KMS-11 (cell line): ENCODE measurements around the gene ALDH1L2.

Experiments
- H2AFZ ChIP-seq: fragments of 200-600 bp; sonication (generic); 2 replicates; pipeline ENCODE4 v1.6.1; 2016; ENCODE audit warnings: antibody characterized with exemption, mixed run types, low read depth
- H3K27ac ChIP-seq: fragments of 200-600 bp; sonication (generic); 2 replicates; pipeline ENCODE4 v1.6.1; 2016; ENCODE audit warnings: mild to moderate bottlenecking, mixed run types
- H3K27me3 ChIP-seq: fragments of 200-600 bp; sonication (generic); 2 replicates; pipeline ENCODE4 v1.6.1; 2017; ENCODE audit warnings: mild to moderate bottlenecking, low read depth, mixed run types, moderate library complexity; ENCODE audit not compliant: insufficient read depth
- H3K36me3 ChIP-seq: fragments of 200-600 bp; sonication (generic); 2 replicates; pipeline ENCODE4 v1.6.1; 2017; ENCODE audit warnings: mild to moderate bottlenecking, mixed run types; ENCODE audit not compliant: insufficient read depth
- H3K4me1 ChIP-seq: fragments of 200-600 bp; sonication (generic); 2 replicates; pipeline ENCODE4 v1.6.1; 2016; ENCODE audit warnings: mild to moderate bottlenecking, low read depth, mixed run types; ENCODE audit not compliant: poor library complexity, severe bottlenecking
- H3K4me2 ChIP-seq: fragments of 200-600 bp; sonication (generic); 2 replicates; pipeline ENCODE4 v1.7.0; 2016; ENCODE audit warnings: mild to moderate bottlenecking, mixed run types
- H3K4me3 ChIP-seq: fragments of 200-600 bp; sonication (generic); IDR thresholded peaks from 2 replicates; pipeline ENCODE4 v1.6.1; 2017; ENCODE audit warnings: low read depth, low read length, mixed read lengths; ENCODE audit not compliant: insufficient read depth
- H3K79me2 ChIP-seq: fragments of 200-600 bp; sonication (generic); 2 replicates; pipeline ENCODE4 v1.6.1; 2016; ENCODE audit warnings: low read depth, mixed run types; ENCODE audit not compliant: insufficient read depth
- H3K9ac ChIP-seq: fragments of 200-600 bp; sonication (generic); 2 replicates; pipeline ENCODE4 v1.6.1; 2016; ENCODE audit warnings: mild to moderate bottlenecking, mixed run types
- H4K20me1 ChIP-seq: fragments of 200-600 bp; sonication (generic); 2 replicates; pipeline ENCODE4 v1.6.1; 2016; ENCODE audit warnings: mild to moderate bottlenecking, mixed run types; ENCODE audit not compliant: insufficient read depth
- CTCF ChIP-seq: fragments of 200-600 bp; sonication (generic); conservative IDR thresholded peaks from 2 replicates; pipeline ENCODE4 v1.6.1; 2017; ENCODE audit warnings: low read depth, mild to moderate bottlenecking, antibody characterized with exemption, low read length, moderate library complexity, mixed read lengths

The ALDH1L2 gene

GRCh38 chr12:104998423-104999346 is 85.6 kb downstream of the ALDH1L2 start:
- no peak overlapping the region for H3K9ac ChIP-seq
- H3K79me2 ChIP-seq, result no peaks in the 10 kb centered on the region
- no peaks in the 10 kb centered on the region for H4K20me1 ChIP-seq
- no peak overlapping the region for H3K27ac ChIP-seq
- no peaks in the 10 kb centered on the region for H3K27me3 ChIP-seq
- no peak for TF ChIP-seq CTCF
- H2AFZ ChIP-seq, result no peak overlapping the region
- H3K4me3 ChIP-seq, result no peak overlapping the region
- no peak overlapping the region for H3K4me2 ChIP-seq
- no peaks in the 10 kb centered on the region for H3K36me3 ChIP-seq
- H3K4me1 ChIP-seq, result no peaks in the 10 kb centered on the region

- no peak overlapping the region for H3K9ac ChIP-seq
- no peak for TF ChIP-seq CTCF
- no peak overlapping the region for H3K4me2 ChIP-seq
- no peak overlapping the region for H3K4me3 ChIP-seq
- no peaks in the 10 kb centered on the region for H3K4me1 ChIP-seq
- H3K27me3 ChIP-seq, result no peaks in the 10 kb centered on the region
- no peak overlapping the region for H3K27ac ChIP-seq
- no peak overlapping the region for H2AFZ ChIP-seq
- no peaks in the 10 kb centered on the region for H3K36me3 ChIP-seq
- H3K79me2 ChIP-seq, result no peaks in the 10 kb centered on the region
- no peaks in the 10 kb centered on the region for H4K20me1 ChIP-seq
Measured at GRCh38 chr12:104997541-104997940, 86.7 kb downstream of the ALDH1L2 start.

- H3K36me3 ChIP-seq, result 0 out of 2 replicates have a peak, but pooled peaks cover 4% of the 10 kb centered on the region
- H2AFZ ChIP-seq, result no peak overlapping the region
- TF ChIP-seq CTCF, result no peak
- H3K27ac ChIP-seq, result no peak overlapping the region
- H3K4me3 ChIP-seq, result no peak overlapping the region
- H4K20me1 ChIP-seq, result no peaks in the 10 kb centered on the region
- no peak overlapping the region for H3K4me2 ChIP-seq
- H3K27me3 ChIP-seq, result no peaks in the 10 kb centered on the region
- H3K79me2 ChIP-seq, result no peaks in the 10 kb centered on the region
- H3K4me1 ChIP-seq, result no peaks in the 10 kb centered on the region
- no peak overlapping the region for H3K9ac ChIP-seq
Measured at GRCh38 chr12:104994336-104994735, 89.9 kb downstream of the ALDH1L2 start.

- H3K4me3 ChIP-seq, result no peak overlapping the region
- H3K79me2 ChIP-seq, result peaks cover 12% of the 10 kb centered on the region; the same call in 1 of the 2 replicates
- H3K9ac ChIP-seq, result no peak overlapping the region
- no peak overlapping the region for H3K4me2 ChIP-seq
- 0 out of 2 replicates have a peak, but pooled peaks cover 4% of the 10 kb centered on the region for H3K36me3 ChIP-seq
- peaks cover 5% of the 10 kb centered on the region for H3K4me1 ChIP-seq
- no peaks in the 10 kb centered on the region for H4K20me1 ChIP-seq
- no peak overlapping the region for H3K27ac ChIP-seq
- TF ChIP-seq CTCF, result no peak
- no peak overlapping the region for H2AFZ ChIP-seq
- no peaks in the 10 kb centered on the region for H3K27me3 ChIP-seq
Measured at GRCh38 chr12:104991565-104992128, 92.6 kb downstream of the ALDH1L2 start.
